Endothelial cell of umbilical vein (primary cell): Measurements from ENCODE around the gene STARD3NL. TPM values are rescaled to one million over a fixed set of nuclear protein-coding genes. Genes with fewer than 3 reads are reported as not detected.

ENCODE experiments used
- BruUV-seq: library from RNA; stranded (reverse); fragments of 400-500 nt; replicated peaks from 2 replicates; lab custom pipeline; 2021; lab: Mats Ljungman, UMichigan
- CTCF ChIA-PET: fragments of 300-600, 350-600 bp; sonication (Branson Sonifier 250); formaldehyde crosslinking; loops from one replicate; lab custom pipeline; 2021; ENCODE audit warnings: antibody characterized with exemption, inconsistent platforms; lab: Charles Lee
- POLR2A ChIA-PET: fragments of 300-600, 350-600 bp; sonication (Branson Sonifier 250); formaldehyde crosslinking; loops from one replicate; lab custom pipeline; 2021; ENCODE audit warnings: antibody characterized with exemption, inconsistent platforms; lab: Charles Lee
- DNase-seq: peaks from one replicate; pipeline ENCODE4 v3.0.0-alpha.2; 2011; ENCODE audit warnings: low read depth, low spot score
- FAIRE-seq: peaks from 2 replicates; lab custom pipeline; 2011; peaks lifted over from hg19 to GRCh38; lab: Jason Lieb, UNC
- H2AFZ ChIP-seq: 2 replicates; pipeline ENCODE4 v1.6.0; 2012; ENCODE audit warnings: low read depth, low read length, control low read depth, inconsistent platforms
- H3K27ac ChIP-seq: 2 replicates; pipeline ENCODE4 v1.5.1; 2011; ENCODE audit warnings: low read depth, mild to moderate bottlenecking, control low read depth, low read length, moderate library complexity; ENCODE audit not compliant: insufficient read depth
- H3K27me3 ChIP-seq, 2 experiments: 2 replicates each; pipeline versions ENCODE4 v1.6.0 to v1.6.1; 2011; ENCODE audit warnings: low read length in 2 of 2, mixed read lengths in 1 of 2; ENCODE audit not compliant: control insufficient read depth in 2 of 2, insufficient read depth in 2 of 2
- H3K36me3 ChIP-seq, 2 experiments: 2 replicates in 1 of 2; 3 replicates in 1 of 2; pipeline ENCODE4 v1.5.1; 2011; ENCODE audit warnings: low read length in 2 of 2, mild to moderate bottlenecking in 1 of 2, moderate library complexity in 1 of 2; ENCODE audit not compliant: control insufficient read depth in 2 of 2, insufficient read depth in 2 of 2; ENCODE audit errors: extremely low read depth in 1 of 2
- H3K4me1 ChIP-seq: 3 replicates; pipeline ENCODE4 v1.5.1; 2011; ENCODE audit warnings: mild to moderate bottlenecking, low read length; ENCODE audit not compliant: control insufficient read depth, insufficient read depth; ENCODE audit errors: extremely low read depth
- H3K4me2 ChIP-seq: 2 replicates; pipeline ENCODE4 v1.6.1; 2011; ENCODE audit warnings: low read length, control low read depth, mixed read lengths; ENCODE audit not compliant: insufficient read depth
- H3K4me3 ChIP-seq, 3 experiments: fragments of 200-600 bp in 1 of 3; sonication (generic), shearing (Covaris generic) in 1 of 3; replicated peaks in 1 of 3; 2 replicates each; pipeline ENCODE4 v1.5.1; 2011 to 2016; ENCODE audit warnings: control low read depth in 3 of 3, low read length in 3 of 3, mild to moderate bottlenecking in 2 of 3, inconsistent platforms in 1 of 3, low read depth in 1 of 3, moderate library complexity in 1 of 3; ENCODE audit not compliant: insufficient read depth in 1 of 3
- H3K79me2 ChIP-seq: 2 replicates; pipeline ENCODE4 v1.6.0; 2012; ENCODE audit warnings: low read length, inconsistent platforms; ENCODE audit not compliant: control insufficient read depth, insufficient read depth
- H3K9ac ChIP-seq: replicated peaks from 2 replicates; pipeline ENCODE3; 2011; ENCODE audit warnings: low read length, control low read depth; ENCODE audit not compliant: insufficient read depth; ENCODE audit errors: extremely low read depth
- H3K9me1 ChIP-seq: replicated peaks from 3 replicates; pipeline ENCODE4 v1.6.0; 2011; ENCODE audit warnings: mild to moderate bottlenecking, low read length; ENCODE audit not compliant: control insufficient read depth, insufficient read depth; ENCODE audit errors: extremely low read depth
- H3K9me3 ChIP-seq: replicated peaks from 2 replicates; pipeline ENCODE4 v1.5.1; 2012; ENCODE audit warnings: low read length, inconsistent platforms; ENCODE audit not compliant: control insufficient read depth, insufficient read depth
- H4K20me1 ChIP-seq: replicated peaks from 2 replicates; pipeline ENCODE3; 2011; ENCODE audit warnings: mild to moderate bottlenecking, low read length; ENCODE audit not compliant: control insufficient read depth, insufficient read depth; ENCODE audit errors: extremely low read depth
- CTCF ChIP-seq, 2 donors: IDR thresholded peaks; 1 replicate in 1 of 2; 2 replicates in 1 of 2; pipeline ENCODE4 v1.5.1; 2011; ENCODE audit warnings: low read length in 2 of 2, mild to moderate bottlenecking in 2 of 2, moderate library complexity in 2 of 2, control low read depth in 1 of 2, inconsistent platforms in 1 of 2, low read depth in 1 of 2; ENCODE audit not compliant: insufficient read depth in 1 of 2; ENCODE audit errors: extremely low read depth in 1 of 2
- EZH2 ChIP-seq: IDR thresholded peaks from 2 replicates; pipeline ENCODE4 v1.6.1; 2012; ENCODE audit warnings: borderline replicate concordance, low read depth, mild to moderate bottlenecking, moderate library complexity, low read length, inconsistent platforms; ENCODE audit not compliant: severe bottlenecking
- FOS ChIP-seq: IDR thresholded peaks from 2 replicates; pipeline ENCODE4 v1.6.1; 2011; ENCODE audit warnings: mild to moderate bottlenecking, low read length, moderate library complexity, borderline replicate concordance; ENCODE audit not compliant: insufficient read depth
- GATA2 ChIP-seq: IDR thresholded peaks from 2 replicates; pipeline ENCODE4 v1.7.0; 2011; ENCODE audit warnings: low read depth, mild to moderate bottlenecking, moderate library complexity, mixed read lengths, low read length; ENCODE audit not compliant: insufficient read length, insufficient read depth
- JUN ChIP-seq: IDR thresholded peaks from 2 replicates; pipeline ENCODE4 v1.6.1; 2011; ENCODE audit warnings: borderline replicate concordance, low read depth; ENCODE audit not compliant: insufficient read length, insufficient read depth
- MAX ChIP-seq: IDR thresholded peaks from 2 replicates; pipeline ENCODE4 v1.6.1; 2011; ENCODE audit not compliant: insufficient read depth, insufficient read length
- MYC ChIP-seq: IDR thresholded peaks from one replicate; pipeline ENCODE4 v1.6.1; 2011; ENCODE audit warnings: mild to moderate bottlenecking, low read depth, low read length
- POLR2A ChIP-seq: IDR thresholded peaks from 2 replicates; pipeline ENCODE4 v1.6.1; 2012; ENCODE audit warnings: low read depth, mild to moderate bottlenecking, control low read depth, low read length
- POLR2AphosphoS5 ChIP-seq: IDR thresholded peaks from 2 replicates; pipeline ENCODE4 v1.6.1; 2012; ENCODE audit warnings: low read depth, mild to moderate bottlenecking, control low read depth, low read length, moderate library complexity; ENCODE audit not compliant: insufficient read depth
- dilution Hi-C: fragments of 300-500 bp; cut with MboI; formaldehyde crosslinking; loops from one replicate; pipeline ENCODE4 v1.15.0; 2019; ENCODE audit warnings: low sequenced_read_pairs; ENCODE audit not compliant: extremely low pct_ligation_motif_present
- intact Hi-C: fragments of 100-400 bp; cut with micrococcal nuclease; formaldehyde crosslinking; loops from one replicate; pipeline ENCODE4 v1.10.0; 2022
- polyA plus RNA-seq, 4 experiments: library from polyadenylated mRNA; depleted of rRNA in 3 of 4; stranded (reverse) in 3 of 4; unstranded in 1 of 4; fragments of >200 nt; gene quantifications; 2 replicates each; pipeline versions ENCODE4 v1.2.1 to v1.2.3, GENCODE V29; 2011 to 2012; ENCODE audit warnings: missing spikeins in 1 of 4
- total RNA-seq: library from RNA; stranded (reverse); gene quantifications from 2 replicates; pipeline ENCODE4 v1.2.3, GENCODE V29; 2021

The STARD3NL gene
- total and polyA plus RNA-seq, 2 donors (not counting 3 experiments of a cell fraction or from before 2014, with no cell fraction given): 52.8 to 73.6 TPM

GRCh38 chr7:38229386-38229785 is 51.3 kb downstream of the STARD3NL start:
- intact Hi-C loops (no loop called here), dilution Hi-C loops (no loop called here)
- Histone ChIP-seq H3K4me3 (no peak overlapping the region), H3K36me3 (peaks cover 18 to 22% of the 10 kb centered on the region in 2 experiments), H3K27ac (no peak overlapping the region), H3K9me3 (no peaks in the 10 kb centered on the region), H3K27me3 (no peaks in the 10 kb centered on the region), H3K9me1 (no peaks in the 10 kb centered on the region), H3K4me1 (no peaks in the 10 kb centered on the region), H3K79me2 (no peaks in the 10 kb centered on the region), H3K9ac (no peak overlapping the region), H4K20me1 (no peaks in the 10 kb centered on the region), H3K4me2 (no peak overlapping the region), H2AFZ (no peak overlapping the region)
- no peak for FAIRE-seq
- DNase-seq: no peak
- no TSS peak for BruUV-seq
- POLR2A ChIA-PET: no interaction called here
- TF ChIP-seq JUN (no peak), EZH2 (no peak), MAX (no peak), POLR2A (no peak), CTCF (IDR thresholded peaks at IDR 0.05; ENCODE audit: extremely low read depth in 1 of 2, insufficient read depth in 1 of 2, low read depth in 1 of 2, low read length in 2 of 2) (no peak), GATA2 (no peak), MYC (no peak), FOS (no peak), POLR2AphosphoS5 (no peak)
- CTCF ChIA-PET: interaction anchor here (1.5 to 2.1 kb wide), 2 partner anchors 13 to 89 kb away, joined by 8 to 9 read pairs; no protein-coding TSS in a partner anchor
